Measurements from ENCODE around the gene WASF1. TPM values are rescaled to one million over a fixed set of nuclear protein-coding genes. Genes with fewer than 3 reads are reported as not detected.

WASF1 gene
- polyA plus RNA-seq, 4 donors, result 0.89 to 4.7 (median 2.8) TPM

DNA sequence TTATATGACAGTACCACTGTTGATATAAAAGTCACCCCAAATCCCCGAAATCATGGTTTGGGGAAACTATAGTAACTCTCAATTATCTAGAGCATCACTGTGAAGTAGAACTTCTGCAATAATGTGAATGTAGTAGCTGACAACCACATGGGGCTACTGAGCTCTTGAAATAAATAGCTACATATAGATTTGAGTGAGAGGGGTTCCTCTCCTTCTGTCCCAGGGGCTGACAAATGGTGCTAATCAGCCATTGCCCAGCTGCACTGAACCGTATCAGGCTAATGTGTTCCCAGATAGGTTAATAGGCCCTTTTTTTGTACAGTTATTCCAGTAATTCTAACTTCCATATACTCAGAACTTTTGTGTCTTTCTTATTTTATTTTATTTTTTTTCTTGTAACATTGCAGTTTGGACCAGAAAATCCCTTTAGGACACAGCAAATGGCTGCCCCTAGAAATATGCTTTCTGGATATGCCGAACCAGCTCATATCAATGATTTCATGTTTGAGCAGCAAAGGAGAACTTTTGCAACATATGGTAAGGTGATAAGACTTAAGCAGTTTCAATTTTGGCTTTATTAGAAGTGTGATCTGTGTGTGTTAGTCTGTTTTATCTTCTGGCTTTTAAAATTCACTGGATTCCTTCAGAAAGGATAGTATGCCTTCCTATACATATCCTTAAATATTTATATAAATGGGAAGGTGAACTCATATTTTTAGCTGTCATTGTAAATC is 21.8 kb upstream of the WASF1 start:
- DNase-seq (no peak), FAIRE-seq (no peak)
- 81 to 93% (median 87%) methylated on average over 3 of the region's 3 CpGs for WGBS, 3 donors
- H3K27ac ChIP-seq (ENCODE audit: low read depth in 1 of 3, low read length in 2 of 3), result no peak overlapping the region
- peaks cover 0 to 4% (median 0%) of the 10 kb centered on the region in 3 donors for H3K36me3 ChIP-seq (ENCODE audit: control insufficient read depth in 3 of 3, insufficient read depth in 2 of 3, low read depth in 1 of 3, low read length in 3 of 3)
- no peak overlapping the region for H3K4me3 ChIP-seq (ENCODE audit: low read depth in 1 of 3, low read length in 3 of 3)
- no peaks in the 10 kb centered on the region for H3K9me3 ChIP-seq (ENCODE audit: control insufficient read depth in 2 of 2, insufficient read depth in 1 of 2, low read depth in 1 of 2, low read length in 1 of 2)
- no peaks in the 10 kb centered on the region for H3K27me3 ChIP-seq (ENCODE audit: control insufficient read depth in 3 of 3, insufficient read depth in 3 of 3, low read length in 3 of 3)
- H3K4me1 ChIP-seq (ENCODE audit: control insufficient read depth in 3 of 3, insufficient read depth in 2 of 3, low read depth in 1 of 3, low read length in 2 of 3), result no peaks in the 10 kb centered on the region

DNA sequence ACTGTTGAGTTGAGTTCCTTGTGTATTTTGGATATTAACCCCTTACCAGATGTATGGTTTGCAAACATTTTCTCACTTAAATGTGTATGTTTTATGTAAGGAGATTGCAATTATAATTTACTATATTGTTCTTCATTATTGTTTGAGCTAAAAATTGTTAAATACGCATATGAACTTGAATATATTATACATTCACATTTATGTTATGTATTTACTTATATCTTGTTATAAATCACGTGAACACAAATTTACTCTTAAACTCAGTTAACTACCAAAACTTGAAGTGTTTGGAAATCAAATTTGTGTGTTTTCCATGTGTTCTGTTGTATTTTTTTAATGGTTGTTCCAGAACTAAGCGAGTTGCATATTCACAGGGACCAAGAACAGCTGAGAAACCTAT is 19.1 kb upstream of the WASF1 start:
- Histone ChIP-seq H3K4me3 (ENCODE audit: low read depth in 1 of 3, low read length in 3 of 3) (no peak overlapping the region), H3K36me3 (ENCODE audit: control insufficient read depth in 3 of 3, insufficient read depth in 2 of 3, low read depth in 1 of 3, low read length in 3 of 3) (peaks cover 0 to 2% (median 0%) of the 10 kb centered on the region in 3 donors), H3K9me3 (ENCODE audit: control insufficient read depth in 2 of 2, insufficient read depth in 1 of 2, low read depth in 1 of 2, low read length in 1 of 2) (no peaks in the 10 kb centered on the region), H3K27me3 (ENCODE audit: control insufficient read depth in 3 of 3, insufficient read depth in 3 of 3, low read length in 3 of 3) (no peaks in the 10 kb centered on the region), H3K4me1 (ENCODE audit: control insufficient read depth in 3 of 3, insufficient read depth in 2 of 3, low read depth in 1 of 3, low read length in 2 of 3) (no peaks in the 10 kb centered on the region), H3K27ac (ENCODE audit: low read depth in 1 of 3, low read length in 2 of 3) (no peak overlapping the region)
- WGBS, 3 donors, result 96 to 97% (median 97%) methylated on average over 3 of the region's 3 CpGs
- no peak for DNase-seq
- FAIRE-seq, result no peak

DNA sequence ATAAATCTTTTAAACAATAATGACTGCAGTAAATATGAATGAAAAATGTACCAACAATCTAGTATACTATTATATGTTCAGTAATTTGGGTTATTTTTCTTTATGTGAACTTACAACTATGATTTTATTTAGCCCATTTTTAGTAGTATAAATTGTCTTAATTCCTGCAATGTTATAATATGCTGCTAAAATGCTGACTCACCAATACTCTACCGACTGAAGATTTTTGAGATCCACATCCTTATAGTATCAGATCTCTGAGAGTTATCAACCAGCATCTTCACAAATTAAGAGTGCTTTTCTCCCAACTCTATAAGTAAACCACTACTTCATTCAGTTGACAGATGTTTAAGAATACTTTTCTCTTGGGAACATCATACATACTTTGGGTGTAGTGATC is 17.4 kb upstream of the WASF1 start:
- DNase-seq (no peak), FAIRE-seq (no peak)
- Histone ChIP-seq H3K4me1 (ENCODE audit: control insufficient read depth in 3 of 3, insufficient read depth in 2 of 3, low read depth in 1 of 3, low read length in 2 of 3) (no peaks in the 10 kb centered on the region), H3K9me3 (ENCODE audit: control insufficient read depth in 2 of 2, insufficient read depth in 1 of 2, low read depth in 1 of 2, low read length in 1 of 2) (no peaks in the 10 kb centered on the region), H3K27ac (ENCODE audit: low read depth in 1 of 3, low read length in 2 of 3) (no peak overlapping the region), H3K27me3 (ENCODE audit: control insufficient read depth in 3 of 3, insufficient read depth in 3 of 3, low read length in 3 of 3) (no peaks in the 10 kb centered on the region), H3K4me3 (ENCODE audit: low read depth in 1 of 3, low read length in 3 of 3) (no peak overlapping the region), H3K36me3 (ENCODE audit: control insufficient read depth in 3 of 3, insufficient read depth in 2 of 3, low read depth in 1 of 3, low read length in 3 of 3) (peaks cover 0 to 2% (median 0%) of the 10 kb centered on the region in 3 donors)
- 78 to 90% (median 83%) methylated on average over 1 of the region's 1 CpG for WGBS, 3 donors

DNA sequence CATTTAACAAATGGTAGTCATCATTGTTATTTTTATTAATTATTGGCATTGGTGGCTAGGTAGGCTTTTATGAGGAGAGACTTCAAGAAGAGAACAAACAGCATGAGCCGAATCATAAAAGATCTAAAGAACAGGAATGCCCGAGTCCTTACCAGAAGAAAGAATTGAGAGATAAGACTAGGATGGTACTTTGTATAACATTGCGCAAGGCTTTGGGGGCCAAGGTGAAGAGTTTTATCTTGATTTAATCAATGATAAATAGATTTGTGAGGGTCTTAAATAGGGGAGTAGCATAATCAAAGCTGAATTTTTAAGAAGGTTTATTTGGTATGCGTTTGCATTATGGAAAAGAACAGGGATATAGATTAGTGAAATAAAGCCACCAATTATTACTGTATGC is 16.2 kb upstream of the WASF1 start:
- H3K27ac ChIP-seq (ENCODE audit: low read depth in 1 of 3, low read length in 2 of 3), result no peak overlapping the region
- H3K4me3 ChIP-seq (ENCODE audit: low read depth in 1 of 3, low read length in 3 of 3), result no peak overlapping the region
- WGBS, 3 donors, result 82 to 90% (median 86%) methylated on average over 4 of the region's 4 CpGs
- peaks cover 0 to 4% (median 0%) of the 10 kb centered on the region in 3 donors for H3K36me3 ChIP-seq (ENCODE audit: control insufficient read depth in 3 of 3, insufficient read depth in 2 of 3, low read depth in 1 of 3, low read length in 3 of 3)
- H3K27me3 ChIP-seq (ENCODE audit: control insufficient read depth in 3 of 3, insufficient read depth in 3 of 3, low read length in 3 of 3), result no peaks in the 10 kb centered on the region
- no peaks in the 10 kb centered on the region for H3K4me1 ChIP-seq (ENCODE audit: control insufficient read depth in 3 of 3, insufficient read depth in 2 of 3, low read depth in 1 of 3, low read length in 2 of 3)
- FAIRE-seq, result no peak
- H3K9me3 ChIP-seq (ENCODE audit: control insufficient read depth in 2 of 2, insufficient read depth in 1 of 2, low read depth in 1 of 2, low read length in 1 of 2), result no peaks in the 10 kb centered on the region
- no peak for DNase-seq

DNA sequence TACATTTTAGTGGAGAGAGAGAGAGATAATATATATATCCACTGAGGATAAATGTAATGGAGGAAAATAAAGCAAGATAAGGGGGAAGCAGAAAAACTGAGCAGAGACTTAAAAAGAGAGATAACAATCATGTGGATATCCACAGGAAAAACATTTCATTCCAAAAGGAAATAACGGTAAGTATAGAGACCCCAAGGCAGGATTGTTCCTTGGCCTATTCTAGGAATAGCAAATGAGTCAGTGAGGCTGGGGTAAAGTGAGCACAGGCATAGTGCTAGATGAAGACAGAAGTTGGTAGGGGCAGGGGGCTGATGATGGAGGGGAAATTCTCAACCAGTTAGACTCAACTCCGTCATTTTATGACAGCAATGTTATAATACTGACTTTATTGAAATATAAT is 12.0 kb upstream of the WASF1 start:
- no peak for DNase-seq
- FAIRE-seq, result no peak
- Histone ChIP-seq H3K4me1 (ENCODE audit: control insufficient read depth in 3 of 3, insufficient read depth in 2 of 3, low read depth in 1 of 3, low read length in 2 of 3) (no peaks in the 10 kb centered on the region), H3K9me3 (ENCODE audit: control insufficient read depth in 2 of 2, insufficient read depth in 1 of 2, low read depth in 1 of 2, low read length in 1 of 2) (no peaks in the 10 kb centered on the region), H3K36me3 (ENCODE audit: control insufficient read depth in 3 of 3, insufficient read depth in 2 of 3, low read depth in 1 of 3, low read length in 3 of 3) (peaks cover 0 to 4% (median 3%) of the 10 kb centered on the region in 3 donors), H3K4me3 (ENCODE audit: low read depth in 1 of 3, low read length in 3 of 3) (no peak overlapping the region), H3K27ac (ENCODE audit: low read depth in 1 of 3, low read length in 2 of 3) (no peak overlapping the region), H3K27me3 (ENCODE audit: control insufficient read depth in 3 of 3, insufficient read depth in 3 of 3, low read length in 3 of 3) (no peaks in the 10 kb centered on the region)
- 89 to 96% (median 91%) methylated on average over 2 of the region's 2 CpGs for WGBS, 3 donors

DNA sequence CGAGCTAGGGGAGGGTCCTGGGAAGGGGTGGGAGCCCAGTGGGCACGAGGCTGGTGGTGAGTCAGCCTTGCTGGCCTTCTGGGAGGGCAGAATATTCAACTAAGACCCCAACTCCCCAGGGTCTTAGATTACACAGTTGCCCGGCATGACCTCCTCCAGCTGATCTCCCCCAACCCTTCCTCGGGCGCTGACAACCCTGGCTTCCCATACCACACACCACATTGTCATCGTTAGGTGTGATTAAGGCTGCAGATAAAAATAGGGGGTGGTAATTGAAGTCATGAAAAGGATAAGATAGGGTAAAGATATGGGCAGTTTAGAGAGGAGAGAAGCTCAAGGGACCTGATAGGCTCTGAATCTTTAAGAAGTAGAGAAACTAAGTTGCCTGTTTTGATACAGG is 11.3 kb upstream of the WASF1 start:
- no peaks in the 10 kb centered on the region for H3K4me1 ChIP-seq (ENCODE audit: control insufficient read depth in 3 of 3, insufficient read depth in 2 of 3, low read depth in 1 of 3, low read length in 2 of 3)
- 88 to 93% (median 89%) methylated on average over 6 of the region's 6 CpGs for WGBS, 3 donors
- H3K9me3 ChIP-seq (ENCODE audit: control insufficient read depth in 2 of 2, insufficient read depth in 1 of 2, low read depth in 1 of 2, low read length in 1 of 2), result no peaks in the 10 kb centered on the region
- FAIRE-seq (no peak), DNase-seq (no peak)
- H3K27ac ChIP-seq (ENCODE audit: low read depth in 1 of 3, low read length in 2 of 3), result no peak overlapping the region
- peaks cover 0 to 4% (median 3%) of the 10 kb centered on the region in 3 donors for H3K36me3 ChIP-seq (ENCODE audit: control insufficient read depth in 3 of 3, insufficient read depth in 2 of 3, low read depth in 1 of 3, low read length in 3 of 3)
- no peaks in the 10 kb centered on the region for H3K27me3 ChIP-seq (ENCODE audit: control insufficient read depth in 3 of 3, insufficient read depth in 3 of 3, low read length in 3 of 3)
- no peak overlapping the region for H3K4me3 ChIP-seq (ENCODE audit: low read depth in 1 of 3, low read length in 3 of 3)

DNA sequence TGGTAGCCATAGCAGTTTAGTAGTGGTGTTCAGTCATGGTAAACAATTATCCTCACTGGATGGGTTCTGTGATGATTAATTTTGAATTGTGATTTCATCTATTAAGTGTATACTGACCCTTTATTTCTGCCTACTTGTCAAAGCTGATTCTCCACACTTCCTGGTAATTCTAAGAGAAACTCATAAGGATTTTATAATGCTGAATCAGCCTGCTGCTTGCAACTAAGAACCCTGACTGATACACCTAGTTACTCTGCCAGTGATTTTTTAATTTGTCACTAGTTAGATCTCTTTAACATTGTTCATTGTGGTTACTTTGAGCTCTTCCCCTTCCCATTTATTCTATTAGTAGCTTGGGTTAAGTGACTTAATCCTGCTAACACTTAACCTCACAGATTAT is 9.3 kb upstream of the WASF1 start:
- DNase-seq (no peak), FAIRE-seq (no peak)
- peaks cover 0 to 4% (median 3%) of the 10 kb centered on the region in 3 donors for H3K36me3 ChIP-seq (ENCODE audit: control insufficient read depth in 3 of 3, insufficient read depth in 2 of 3, low read depth in 1 of 3, low read length in 3 of 3)

DNA sequence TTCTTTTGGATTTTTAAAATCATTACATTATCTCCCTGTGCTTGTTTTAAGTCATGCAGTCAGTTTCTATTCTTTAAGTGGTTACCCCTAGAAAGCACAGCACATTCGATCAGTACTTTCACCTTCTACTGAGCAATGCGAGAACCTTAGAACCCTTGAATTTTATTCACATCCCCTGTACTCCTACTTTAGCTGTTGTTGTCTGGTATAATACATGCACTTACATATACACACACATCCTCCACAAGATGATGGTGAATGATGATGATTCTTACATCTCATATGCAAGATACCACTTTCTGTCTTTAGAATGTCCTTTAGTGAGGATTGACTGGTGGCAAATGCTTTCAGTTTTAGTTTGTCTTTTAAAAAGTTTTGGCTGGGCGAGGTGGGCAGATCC is 6.4 kb upstream of the WASF1 start:
- H3K27me3 ChIP-seq (ENCODE audit: control insufficient read depth in 3 of 3, insufficient read depth in 3 of 3, low read length in 3 of 3), result no peaks in the 10 kb centered on the region
- H3K27ac ChIP-seq (ENCODE audit: low read depth in 1 of 3, low read length in 2 of 3), result no peak overlapping the region
- H3K4me1 ChIP-seq (ENCODE audit: control insufficient read depth in 3 of 3, insufficient read depth in 2 of 3, low read depth in 1 of 3, low read length in 2 of 3), result peaks cover 0 to 15% (median 7%) of the 10 kb centered on the region in 3 donors
- FAIRE-seq (no peak), DNase-seq (no peak)
- 50 to 66% (median 65%) methylated on average over 3 of the region's 3 CpGs for WGBS, 3 donors
- H3K9me3 ChIP-seq (ENCODE audit: control insufficient read depth in 2 of 2, insufficient read depth in 1 of 2, low read depth in 1 of 2, low read length in 1 of 2), result no peaks in the 10 kb centered on the region
- no peak overlapping the region for H3K4me3 ChIP-seq (ENCODE audit: low read depth in 1 of 3, low read length in 3 of 3)
- peaks cover 0 to 9% (median 3%) of the 10 kb centered on the region in 3 donors for H3K36me3 ChIP-seq (ENCODE audit: control insufficient read depth in 3 of 3, insufficient read depth in 2 of 3, low read depth in 1 of 3, low read length in 3 of 3)

More for the DNA sequence above, 9.3 kb upstream of the WASF1 start:
- Histone ChIP-seq H3K27me3 (ENCODE audit: control insufficient read depth in 3 of 3, insufficient read depth in 3 of 3, low read length in 3 of 3) (no peaks in the 10 kb centered on the region), H3K9me3 (ENCODE audit: control insufficient read depth in 2 of 2, insufficient read depth in 1 of 2, low read depth in 1 of 2, low read length in 1 of 2) (no peaks in the 10 kb centered on the region), H3K27ac (ENCODE audit: low read depth in 1 of 3, low read length in 2 of 3) (no peak overlapping the region), H3K4me3 (ENCODE audit: low read depth in 1 of 3, low read length in 3 of 3) (no peak overlapping the region), H3K4me1 (ENCODE audit: control insufficient read depth in 3 of 3, insufficient read depth in 2 of 3, low read depth in 1 of 3, low read length in 2 of 3) (no peaks in the 10 kb centered on the region)

Measured in small intestine (tissue), 7 donors.